Fibroblast of lung (primary cell): ENCODE measurements around the gene DDX23. TPM values are rescaled to one million over a fixed set of nuclear protein-coding genes. Genes with fewer than 3 reads are reported as not detected.

ENCODE experiments used
- DNase-seq, 2 donors: peaks; one replicate each; pipeline versions ENCODE4 v3.0.0 to v3.0.0-alpha.2; 2010; ENCODE audit warnings: low read depth in 2 of 2
- H2AFZ ChIP-seq: 2 replicates; pipeline ENCODE4 v1.5.1; 2012; ENCODE audit warnings: low read length, control low read depth, inconsistent platforms
- H3K27ac ChIP-seq: 2 replicates; pipeline ENCODE4 v1.5.1; 2011; ENCODE audit warnings: low read length, control low read depth; ENCODE audit not compliant: insufficient read depth
- H3K27me3 ChIP-seq: 2 replicates; pipeline ENCODE4 v1.5.1; 2011; ENCODE audit warnings: mild to moderate bottlenecking, low read length; ENCODE audit not compliant: control insufficient read depth, insufficient read depth
- H3K36me3 ChIP-seq: 2 replicates; pipeline ENCODE4 v1.5.1; 2011; ENCODE audit warnings: low read length; ENCODE audit not compliant: control insufficient read depth, insufficient read depth
- H3K4me1 ChIP-seq: 2 replicates; pipeline ENCODE4 v1.5.1; 2011; ENCODE audit warnings: low read length; ENCODE audit not compliant: control insufficient read depth, insufficient read depth; ENCODE audit errors: extremely low read depth
- H3K4me2 ChIP-seq: 2 replicates; pipeline ENCODE4 v1.5.1; 2011; ENCODE audit warnings: low read length, control low read depth; ENCODE audit not compliant: insufficient read depth; ENCODE audit errors: extremely low read depth
- H3K4me3 ChIP-seq, 4 experiments: fragments of 200-600 bp in 1 of 4; sonication (generic) in 1 of 4; replicated peaks in 1 of 4; 2 replicates each; pipeline ENCODE4 v1.5.1; 2011 to 2016; ENCODE audit warnings: low read length in 4 of 4, low read depth in 3 of 4, mild to moderate bottlenecking in 3 of 4, control low read depth in 2 of 4, inconsistent platforms in 1 of 4, mixed read lengths in 1 of 4; ENCODE audit not compliant: insufficient read depth in 1 of 4; ENCODE audit errors: control extremely low read depth in 1 of 4
- H3K79me2 ChIP-seq: 2 replicates; pipeline ENCODE4 v1.5.1; 2012; ENCODE audit warnings: mild to moderate bottlenecking, low read length, inconsistent platforms; ENCODE audit not compliant: control insufficient read depth, insufficient read depth
- H3K9ac ChIP-seq: 2 replicates; pipeline ENCODE4 v1.5.1; 2011; ENCODE audit warnings: mild to moderate bottlenecking, low read length, control low read depth; ENCODE audit not compliant: insufficient read depth
- H3K9me3 ChIP-seq: 2 replicates; pipeline ENCODE4 v1.5.1; 2012; ENCODE audit warnings: low read depth, low read length; ENCODE audit not compliant: control insufficient read depth, insufficient read depth
- H4K20me1 ChIP-seq: 2 replicates; pipeline ENCODE4 v1.5.1; 2011; ENCODE audit warnings: low read length; ENCODE audit not compliant: control insufficient read depth, insufficient read depth; ENCODE audit errors: extremely low read depth
- CTCF ChIP-seq, 2 donors: IDR thresholded peaks in 1 of 2; conservative IDR thresholded peaks in 1 of 2; 1 replicate in 1 of 2; 2 replicates in 1 of 2; pipeline ENCODE4 v1.5.1; 2011 to 2012; ENCODE audit warnings: low read length in 2 of 2, control low read depth in 1 of 2, inconsistent platforms in 1 of 2, low read depth in 1 of 2, mild to moderate bottlenecking in 1 of 2
- EZH2 ChIP-seq: IDR thresholded peaks from 2 replicates; pipeline ENCODE4 v1.5.1; 2012; ENCODE audit warnings: low read length, control low read depth, mild to moderate bottlenecking; ENCODE audit errors: missing control alignments
- polyA plus RNA-seq, 2 donors: library from polyadenylated mRNA; depleted of rRNA in 1 of 2; stranded (reverse) in 1 of 2; unstranded in 1 of 2; fragments of >200 nt; gene quantifications; 2 replicates each; pipeline ENCODE4 v1.2.1, GENCODE V29; 2011 to 2012; ENCODE audit warnings: missing spikeins in 1 of 2
- total RNA-seq: library from RNA; depleted of rRNA; stranded (reverse); fragments of >200 nt; gene quantifications from 2 replicates; pipeline ENCODE4 v1.2.1, GENCODE V29; 2014

The DDX23 gene
- total and polyA plus RNA-seq, 2 donors (not counting 1 experiment from before 2014, with no cell fraction given), result 48.6 to 62.4 TPM

GRCh38 chr12:48795550-48796455 lies 56.2 kb downstream of the DDX23 start:
- Histone ChIP-seq H3K27me3 (no peaks in the 10 kb centered on the region), H3K4me2 (peak overlapping the region; percentile 57), H2AFZ (peak overlapping the region; percentile 94), H3K79me2 (no peaks in the 10 kb centered on the region), H3K9ac (no peak overlapping the region), H4K20me1 (no peaks in the 10 kb centered on the region), H3K4me1 (no peaks in the 10 kb centered on the region), H3K36me3 (no peaks in the 10 kb centered on the region), H3K9me3 (no peaks in the 10 kb centered on the region), H3K4me3 (no peak overlapping the region), H3K27ac (no peak overlapping the region)
- DNase-seq, result peak; percentile 53 to 82
- TF ChIP-seq EZH2 (no peak), CTCF (conservative IDR thresholded peaks at IDR 0.05 in 1 of 2, IDR thresholded peaks at IDR 0.05 in 1 of 2; ENCODE audit: low read depth in 1 of 2, low read length in 2 of 2) (peak; percentile 99)

- Histone ChIP-seq H3K9ac (no peak overlapping the region), H3K79me2 (no peaks in the 10 kb centered on the region), H3K27me3 (no peaks in the 10 kb centered on the region), H3K27ac (no peak overlapping the region), H3K36me3 (no peaks in the 10 kb centered on the region), H4K20me1 (no peaks in the 10 kb centered on the region), H3K4me2 (no peak overlapping the region), H2AFZ (no peak overlapping the region), H3K4me3 (no peak overlapping the region), H3K4me1 (no peaks in the 10 kb centered on the region), H3K9me3 (no peaks in the 10 kb centered on the region)
- DNase-seq, result no peak
- TF ChIP-seq CTCF (conservative IDR thresholded peaks at IDR 0.05 in 1 of 2, IDR thresholded peaks at IDR 0.05 in 1 of 2; ENCODE audit: low read depth in 1 of 2, low read length in 2 of 2), result no peak
- no peak for TF ChIP-seq EZH2
These were observed 57.1 kb downstream of the DDX23 start for GRCh38 chr12:48794870-48795269.

GRCh38 chr12:48793696-48794095 lies 58.3 kb downstream of the DDX23 start:
- Histone ChIP-seq H3K27me3 (no peaks in the 10 kb centered on the region), H3K4me3 (no peak overlapping the region), H3K36me3 (no peaks in the 10 kb centered on the region), H3K9ac (no peak overlapping the region), H4K20me1 (no peaks in the 10 kb centered on the region), H2AFZ (no peak overlapping the region), H3K9me3 (no peaks in the 10 kb centered on the region), H3K4me1 (no peaks in the 10 kb centered on the region), H3K4me2 (no peak overlapping the region), H3K27ac (no peak overlapping the region), H3K79me2 (no peaks in the 10 kb centered on the region)
- TF ChIP-seq EZH2 (no peak), CTCF (conservative IDR thresholded peaks at IDR 0.05 in 1 of 2, IDR thresholded peaks at IDR 0.05 in 1 of 2; ENCODE audit: low read depth in 1 of 2, low read length in 2 of 2) (no peak)
- no peak for DNase-seq
